Right ventricle myocardium inferior (tissue), 1 donor: ENCODE data around the gene IRAK1BP1. TPM values are rescaled to one million over a fixed set of nuclear protein-coding genes. Genes with fewer than 3 reads are reported as not detected.

ENCODE experiments used
- ATAC-seq: fragments of 200-7000 bp; cut with Tn5 transposase; one replicate; pipeline ENCODE4 v1.9.1; 2020; ENCODE audit warnings: mild to moderate bottlenecking, moderate library complexity
- DNase-seq: peaks from one replicate; pipeline ENCODE4 v3.0.0; 2021; ENCODE audit errors: missing footprints
- intact Hi-C: fragments of 100-400 bp; cut with DNase I; formaldehyde crosslinking; loops from one replicate; pipeline ENCODE4 v1.11.0; 2022
- total RNA-seq: library from RNA; stranded (reverse); fragmentation: NEBNext Ultra II Directional; extraction: Animal tissue kit (Norgen Biotek cat#: 25700); gene quantifications from one replicate; pipeline ENCODE4 v1.2.1, GENCODE V29; 2021
- donor health status: DM: no; HTN: yes; CAD: no; lungs with severe emphysema.

The IRAK1BP1 gene
- total RNA-seq, 1 donor from 2014 or later = 3.5 TPM

- no peak for DNase-seq
- no peak for ATAC-seq
- intact Hi-C loops = no loop called here
Measured at GRCh38 chr6:78948785-78949184, 81.4 kb downstream of the IRAK1BP1 start.

GRCh38 chr6:78952362-78952761 lies 85.0 kb downstream of the IRAK1BP1 start:
- DNase-seq (no peak), ATAC-seq (no peak)
- intact Hi-C loops = no loop called here

Other genes starting within 250 kb of the IRAK1BP1 start
- gene PHIP, start 210.7 kb downstream of the IRAK1BP1 start, total RNA-seq = 13.8 TPM